CD4-positive, alpha-beta T cell treated with Interleukin-17A for 4 hours (primary cell): ENCODE data around the gene TMUB1.

Source experiments
- DNase-seq: peaks from one replicate; pipeline ENCODE4 v3.0.0-alpha.2; 2020; ENCODE audit warnings: mixed read lengths

The TMUB1 gene

DNA sequence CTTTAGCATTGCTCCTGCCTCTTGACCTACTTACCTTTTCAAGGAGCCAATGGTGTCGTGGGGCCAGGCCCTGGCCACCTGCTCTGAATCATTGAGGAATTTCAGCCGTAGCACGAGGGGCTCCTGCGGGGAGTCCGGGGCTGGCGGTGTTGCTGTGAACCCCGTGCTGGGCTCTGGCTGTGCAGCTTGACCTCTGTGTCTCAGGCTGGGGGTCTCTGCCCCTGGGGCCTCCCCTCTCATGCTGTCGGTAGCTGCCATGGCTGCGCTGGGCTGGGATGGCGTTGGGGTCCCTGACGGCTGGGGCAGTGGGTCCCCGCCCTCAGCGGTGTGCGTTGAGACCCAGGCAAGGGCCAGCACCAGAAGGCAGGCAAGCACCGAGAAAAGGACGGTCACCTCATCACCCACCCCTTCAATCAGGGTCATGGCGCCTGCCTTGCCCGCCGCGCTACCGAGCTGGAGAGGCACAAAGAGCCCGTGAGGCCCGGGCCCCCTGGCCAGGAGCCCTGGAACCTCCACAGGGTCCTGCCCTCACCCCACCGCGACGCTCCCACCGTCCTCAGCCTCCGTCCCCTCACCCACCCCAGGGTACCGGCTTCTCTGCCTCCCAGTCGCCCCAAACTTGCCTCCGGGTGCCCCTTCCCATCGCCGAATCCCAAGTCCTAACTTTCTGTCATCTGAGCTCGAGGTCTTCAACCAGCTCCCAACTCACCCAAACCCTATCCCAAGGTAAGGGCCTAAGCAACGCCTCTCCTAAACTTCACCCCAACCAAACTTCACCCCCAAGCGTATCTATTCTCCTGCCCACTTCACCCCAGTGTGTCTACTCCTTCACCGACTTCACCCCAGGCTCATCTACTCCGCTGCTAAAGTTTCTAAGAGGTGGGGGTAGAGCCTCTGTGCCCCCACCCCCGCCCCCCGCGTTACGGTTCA is 887 bp downstream of the TMUB1 start:
- DNase-seq, result no peak

DNA sequence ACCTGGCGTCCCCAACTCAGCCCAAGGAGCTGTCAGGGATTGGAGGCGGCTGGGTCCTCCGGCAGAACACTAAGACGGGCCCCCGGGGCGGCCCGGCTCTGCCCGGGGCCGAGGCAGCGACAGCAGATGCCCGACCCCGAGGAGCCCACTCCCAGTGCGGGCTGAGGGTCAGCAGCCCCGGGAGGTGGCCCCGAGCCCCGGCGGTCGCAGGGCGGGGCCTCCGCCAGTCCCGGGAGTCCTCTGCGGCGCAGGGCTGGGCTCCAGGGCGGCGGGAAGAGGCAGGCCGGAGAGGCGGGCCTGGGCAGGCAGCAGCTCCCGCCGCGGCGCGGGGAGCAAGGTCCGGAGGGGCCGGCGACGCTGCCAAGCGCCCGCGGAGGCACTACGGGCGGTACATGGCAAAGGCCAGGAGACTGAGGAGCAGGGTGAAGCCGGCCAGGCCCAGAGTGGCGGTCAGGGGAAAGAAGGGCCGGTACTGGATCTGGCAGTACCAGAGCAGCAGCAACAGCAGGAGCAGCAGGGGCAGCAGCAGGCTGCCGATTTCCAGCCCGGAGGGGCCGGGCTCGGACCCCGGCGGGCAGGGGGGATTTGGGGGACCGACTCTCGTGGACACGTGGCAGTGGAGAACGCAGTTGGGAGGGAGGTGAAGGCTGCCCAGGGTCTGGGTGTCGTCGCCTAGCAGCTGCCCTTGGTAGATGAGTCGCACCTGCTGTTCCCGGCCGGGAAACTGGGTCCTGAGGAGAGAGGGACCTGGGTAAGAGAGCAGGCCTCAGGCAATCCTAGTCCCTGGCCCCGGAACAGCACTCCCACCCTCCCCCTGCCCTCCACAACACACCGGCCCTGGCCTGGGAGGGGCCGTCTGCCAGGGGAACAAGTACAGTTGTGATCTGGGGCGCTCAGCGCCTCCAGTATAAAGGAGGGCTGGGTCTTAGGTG is 1.9 kb downstream of the TMUB1 start:
- no peak for DNase-seq

DNA sequence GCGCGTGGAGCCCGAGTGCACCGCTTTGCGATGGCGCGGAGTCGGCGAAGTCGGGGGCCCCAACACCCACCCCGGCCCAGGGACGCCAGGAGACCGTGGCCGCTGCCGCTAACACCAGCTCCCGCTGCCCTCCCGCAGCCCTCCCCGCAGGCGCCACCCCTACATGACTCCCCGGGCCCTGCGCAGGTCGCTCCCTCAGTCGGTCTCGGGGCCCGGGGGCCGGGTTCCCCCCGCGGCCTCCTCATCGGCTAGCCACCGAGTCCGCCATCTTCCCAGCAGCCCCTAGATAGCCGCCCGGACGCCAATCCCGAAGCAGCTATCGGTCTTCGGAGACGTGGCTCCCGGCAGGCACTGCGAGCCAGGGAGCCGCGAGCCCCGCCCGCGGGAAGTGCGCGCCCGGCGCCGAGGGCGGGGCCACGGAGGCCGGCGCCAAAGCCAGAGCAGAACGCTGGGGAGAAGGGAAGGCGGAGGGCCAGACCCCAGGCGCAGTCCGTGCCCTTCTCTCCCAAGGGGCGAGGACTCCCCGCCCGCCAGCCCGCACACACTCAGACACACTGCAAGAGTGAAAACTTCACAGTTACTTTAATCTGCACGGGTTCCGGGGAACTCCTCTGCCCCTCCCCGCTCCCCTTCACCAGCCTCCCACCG is 2.6 kb downstream of the TMUB1 start, which contains the start of gene FASTK:
TSS of gene FASTK (minus strand) at position 288 of the 648 bp plus-strand sequence. CDS start at position 245, 43 bp downstream.
- peak; percentile 88 for DNase-seq

DNA sequence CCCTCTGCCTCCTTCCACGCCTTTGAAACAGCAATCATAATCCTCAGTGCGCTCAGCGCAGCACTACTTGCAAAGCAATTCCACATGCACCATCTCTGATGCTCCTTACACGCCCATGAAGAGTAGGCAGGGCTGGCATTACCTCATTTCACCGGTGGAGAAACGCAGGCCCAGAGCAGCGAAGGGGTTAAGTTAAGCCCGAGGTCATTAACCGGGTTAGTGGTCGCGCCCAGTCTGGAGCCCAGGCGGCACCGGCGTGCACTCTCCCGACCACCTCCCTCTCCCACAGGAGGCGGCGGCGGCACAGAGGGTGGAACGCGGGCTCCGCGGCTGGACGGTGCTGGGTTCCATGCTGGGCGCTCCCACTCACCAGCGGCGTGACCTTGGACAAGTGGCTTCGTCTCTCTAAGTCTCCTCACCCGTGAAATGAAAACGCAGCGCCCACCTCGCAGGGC is 3.2 kb downstream of the TMUB1 start:
- peak; percentile 25 for DNase-seq

DNA sequence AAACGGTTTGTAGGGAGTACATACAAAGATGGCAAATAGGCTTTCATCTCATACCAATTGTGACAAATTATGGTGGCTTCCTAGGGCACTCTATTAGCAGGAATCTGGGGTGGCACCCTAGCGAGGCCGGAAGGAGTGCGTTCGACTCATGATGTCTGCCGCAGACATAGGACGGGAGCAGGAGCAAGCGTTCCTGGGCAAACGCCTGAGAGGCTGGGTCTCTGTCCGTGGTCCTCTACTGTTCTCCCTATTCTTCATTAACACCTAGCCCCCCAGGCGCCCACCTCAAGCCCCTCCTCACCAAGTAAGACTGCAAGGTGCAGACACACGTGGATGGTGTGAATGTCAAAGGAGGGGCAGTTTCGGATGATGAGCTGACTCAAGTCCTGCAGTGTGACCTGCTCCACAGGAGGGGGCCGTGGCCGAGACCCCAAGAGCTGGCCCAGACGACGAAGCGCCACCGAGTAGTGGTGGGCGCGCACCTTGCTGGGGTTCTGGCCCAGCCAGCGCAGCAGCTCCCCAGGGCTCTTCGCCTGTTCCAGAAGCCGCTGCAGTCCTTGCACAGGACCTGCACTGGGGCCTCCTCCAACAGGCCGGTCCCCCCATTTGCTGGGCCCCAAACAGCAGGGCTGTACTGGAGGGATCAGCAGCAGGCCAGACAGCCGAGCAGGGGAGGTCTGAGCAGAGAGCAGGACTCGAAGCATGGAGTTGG is 3.9 kb downstream of the TMUB1 start:
- no peak for DNase-seq

DNA sequence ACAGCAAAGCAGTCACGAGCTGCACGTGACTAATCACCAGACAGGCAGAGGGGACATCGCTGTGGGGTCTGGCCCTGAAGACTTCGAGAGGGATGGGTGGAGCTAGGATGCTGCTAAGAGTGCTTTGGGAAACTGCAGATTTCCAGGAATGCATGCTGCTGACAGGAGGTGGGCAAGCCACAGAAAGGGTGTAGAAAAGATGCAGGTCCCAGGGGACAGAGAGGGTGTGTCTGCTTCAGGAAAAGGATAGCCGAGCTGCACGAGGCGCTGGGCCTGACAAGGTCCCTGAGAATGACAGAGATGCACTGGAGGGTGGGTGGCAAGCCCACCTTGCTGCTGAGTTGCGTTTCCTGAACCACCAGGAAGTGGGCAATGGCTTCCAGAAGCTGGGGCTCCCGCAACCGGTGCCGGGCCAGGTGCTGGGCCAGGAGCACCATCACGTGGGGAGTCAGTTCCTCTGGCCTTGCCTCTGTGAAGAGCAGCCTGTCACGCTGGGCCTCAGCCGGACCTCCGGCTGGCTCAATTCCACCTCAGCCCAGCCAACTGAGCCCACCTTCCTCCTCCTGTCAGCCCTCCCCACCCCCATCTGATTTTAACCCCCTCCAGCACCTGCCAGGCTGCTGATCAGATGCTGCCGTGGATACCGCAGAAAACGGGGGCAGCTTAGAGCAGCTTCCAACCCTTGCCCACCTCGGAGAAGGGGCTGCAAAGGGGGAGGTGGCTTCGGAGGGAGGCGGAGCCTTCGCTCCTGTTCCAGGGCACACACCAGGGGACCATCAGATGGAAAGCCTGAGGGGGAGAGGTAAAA is 4.9 kb downstream of the TMUB1 start:
- DNase-seq, result no peak

DNA sequence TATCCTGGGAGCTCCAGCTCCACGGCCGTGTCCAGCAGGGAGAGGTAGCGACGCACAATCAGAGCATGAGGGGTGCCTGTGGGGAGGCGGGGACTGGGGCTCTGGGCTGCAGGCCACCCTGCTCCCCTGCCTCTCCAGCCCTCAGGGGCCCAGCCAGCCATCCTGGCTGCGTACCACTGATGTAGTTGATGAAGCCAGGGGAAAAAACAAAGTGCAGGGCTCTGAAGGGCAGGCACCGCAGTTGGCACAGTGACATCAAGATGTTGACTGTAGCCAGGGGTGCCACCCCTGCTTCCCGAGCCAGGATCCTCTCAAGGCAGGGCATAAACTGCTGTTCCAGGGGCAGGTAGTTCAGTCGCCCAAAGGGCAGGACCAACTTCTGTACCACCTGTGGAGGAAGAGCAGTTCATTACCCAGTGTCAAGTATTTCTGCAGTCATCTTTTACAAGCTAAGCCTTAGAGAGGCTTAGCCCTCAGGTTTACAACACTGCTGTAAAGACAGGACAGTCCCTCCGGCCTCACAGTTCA is 5.5 kb downstream of the TMUB1 start:
- DNase-seq, result no peak

DNA sequence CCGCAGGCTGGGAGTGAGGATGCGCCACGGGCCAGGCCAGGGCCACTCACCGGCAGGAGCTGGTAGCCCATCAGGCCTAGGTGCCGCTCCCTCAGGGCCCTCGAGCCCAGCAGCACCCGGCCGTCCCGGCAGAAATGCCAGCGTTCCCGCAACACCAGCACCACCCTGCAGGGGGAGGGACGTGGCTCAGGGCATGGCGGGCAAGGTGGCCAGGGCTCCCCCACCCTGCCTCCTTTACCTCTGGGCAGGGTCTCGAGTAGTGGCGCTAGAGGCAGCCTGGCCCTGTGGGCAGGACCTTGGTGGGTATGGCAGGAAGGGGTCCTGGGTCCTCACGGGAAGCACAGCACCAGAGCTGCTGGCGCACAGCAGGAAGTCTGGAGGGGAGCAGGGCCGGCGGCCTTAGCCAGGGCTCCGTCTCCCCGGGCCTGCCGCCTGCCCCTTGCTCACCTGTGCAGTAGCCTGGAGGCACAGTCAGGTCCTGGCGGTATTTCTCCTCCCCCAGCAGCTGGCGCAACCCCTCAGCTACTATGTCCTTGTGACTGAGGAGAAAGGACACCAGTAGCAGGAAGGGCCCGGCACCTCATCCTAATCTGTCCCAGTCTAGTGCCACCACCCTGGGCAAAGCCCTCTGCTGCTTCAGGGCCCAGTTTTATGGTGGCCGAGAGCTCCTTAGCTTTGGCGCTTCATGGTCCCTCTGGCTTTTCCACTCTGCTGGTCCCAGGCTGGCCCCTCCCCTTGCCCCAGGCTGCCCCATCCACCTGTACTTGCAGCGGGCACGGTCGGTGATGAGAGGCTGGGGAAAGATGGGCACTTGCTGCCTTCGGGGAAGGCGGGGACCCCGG is 6.2 kb downstream of the TMUB1 start:
- DNase-seq, result no peak

DNA sequence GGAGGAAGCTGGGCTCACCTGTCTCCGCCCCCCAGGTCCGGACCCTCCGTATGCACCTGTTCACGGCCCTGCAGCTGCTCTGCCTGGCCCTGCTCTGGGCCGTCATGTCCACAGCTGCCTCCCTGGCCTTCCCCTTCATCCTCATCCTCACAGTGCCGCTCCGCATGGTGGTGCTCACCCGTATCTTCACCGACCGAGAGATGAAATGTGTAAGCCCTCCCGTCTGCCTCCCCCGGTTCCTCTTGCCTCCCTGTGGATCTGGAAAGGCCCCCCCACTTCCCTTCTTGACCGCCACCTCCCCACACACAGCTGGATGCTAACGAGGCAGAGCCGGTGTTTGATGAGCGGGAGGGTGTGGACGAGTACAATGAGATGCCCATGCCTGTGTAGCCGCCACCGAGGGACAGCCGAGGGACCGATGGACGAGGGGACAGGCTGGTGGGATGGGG is 7.3 kb downstream of the TMUB1 start:
- no peak for DNase-seq

DNA sequence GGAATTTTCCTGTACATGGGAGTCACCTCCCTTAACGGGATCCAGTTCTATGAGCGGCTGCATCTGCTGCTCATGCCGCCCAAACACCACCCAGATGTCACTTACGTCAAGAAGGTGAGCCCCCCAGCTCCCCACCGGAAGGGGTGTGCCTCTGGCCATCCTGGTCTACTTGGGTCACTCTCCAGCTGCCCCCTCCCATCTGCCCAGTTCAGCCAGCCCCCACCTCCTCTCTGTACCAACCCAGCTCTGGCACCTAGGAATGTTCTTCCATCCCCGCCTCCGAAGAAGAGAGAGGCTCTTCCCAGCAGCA is 7.7 kb downstream of the TMUB1 start:
- no peak for DNase-seq

DNA sequence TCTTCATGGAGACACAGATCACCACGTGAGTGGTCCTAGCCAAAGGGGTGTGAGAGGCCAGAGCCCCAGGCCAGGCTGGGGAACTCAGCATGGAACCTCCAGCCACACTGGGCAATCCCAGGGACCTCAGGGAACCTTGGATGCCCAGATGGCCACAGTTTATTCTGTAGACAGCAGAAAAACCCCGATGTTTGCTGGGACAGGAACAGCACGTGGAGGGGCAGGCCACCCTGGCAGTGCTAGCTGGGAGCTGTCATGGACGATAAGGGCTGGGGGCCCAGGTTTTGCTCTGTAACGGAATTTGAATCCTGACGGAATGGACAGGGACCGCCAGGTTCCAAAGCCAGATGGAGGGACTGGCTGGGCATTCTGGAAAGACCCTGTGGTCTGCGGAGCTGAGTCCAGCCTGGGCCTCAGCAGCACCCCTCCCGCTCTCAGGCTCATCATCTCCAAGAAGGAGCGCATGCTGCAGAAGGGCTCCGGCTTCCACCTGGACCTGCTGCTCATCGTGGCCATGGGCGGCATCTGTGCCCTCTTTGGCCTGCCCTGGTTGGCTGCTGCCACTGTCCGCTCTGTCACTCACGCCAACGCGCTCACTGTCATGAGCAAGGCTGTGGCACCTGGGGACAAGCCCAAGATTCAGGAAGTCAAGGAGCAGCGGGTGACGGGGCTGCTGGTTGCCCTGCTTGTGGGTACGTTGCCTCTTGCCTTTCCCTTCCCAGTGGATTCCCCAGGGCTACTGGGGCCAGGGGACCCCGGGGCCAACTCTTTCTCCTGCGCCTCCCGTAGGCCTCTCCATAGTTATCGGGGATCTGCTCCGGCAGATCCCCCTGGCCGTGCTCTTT is 8.3 kb downstream of the TMUB1 start:
- no peak for DNase-seq

DNA sequence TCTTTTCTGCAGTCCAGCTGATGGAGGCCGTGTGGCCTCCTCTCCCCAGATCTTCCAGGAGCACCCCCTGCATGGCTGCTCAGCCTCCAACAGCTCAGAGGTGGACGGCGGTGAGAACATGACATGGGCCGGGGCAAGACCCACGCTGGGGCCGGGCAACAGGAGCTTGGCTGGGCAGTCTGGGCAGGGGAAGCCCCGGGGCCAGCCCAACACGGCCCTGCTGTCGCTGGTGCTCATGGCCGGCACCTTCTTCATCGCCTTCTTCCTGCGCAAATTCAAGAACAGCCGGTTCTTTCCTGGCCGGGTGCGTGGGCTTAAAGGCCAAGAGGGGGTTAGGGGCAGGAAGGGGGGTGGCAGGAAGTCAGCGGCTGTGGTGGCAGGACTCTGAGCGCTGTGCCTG is 9.3 kb downstream of the TMUB1 start:
- DNase-seq, result no peak

DNA sequence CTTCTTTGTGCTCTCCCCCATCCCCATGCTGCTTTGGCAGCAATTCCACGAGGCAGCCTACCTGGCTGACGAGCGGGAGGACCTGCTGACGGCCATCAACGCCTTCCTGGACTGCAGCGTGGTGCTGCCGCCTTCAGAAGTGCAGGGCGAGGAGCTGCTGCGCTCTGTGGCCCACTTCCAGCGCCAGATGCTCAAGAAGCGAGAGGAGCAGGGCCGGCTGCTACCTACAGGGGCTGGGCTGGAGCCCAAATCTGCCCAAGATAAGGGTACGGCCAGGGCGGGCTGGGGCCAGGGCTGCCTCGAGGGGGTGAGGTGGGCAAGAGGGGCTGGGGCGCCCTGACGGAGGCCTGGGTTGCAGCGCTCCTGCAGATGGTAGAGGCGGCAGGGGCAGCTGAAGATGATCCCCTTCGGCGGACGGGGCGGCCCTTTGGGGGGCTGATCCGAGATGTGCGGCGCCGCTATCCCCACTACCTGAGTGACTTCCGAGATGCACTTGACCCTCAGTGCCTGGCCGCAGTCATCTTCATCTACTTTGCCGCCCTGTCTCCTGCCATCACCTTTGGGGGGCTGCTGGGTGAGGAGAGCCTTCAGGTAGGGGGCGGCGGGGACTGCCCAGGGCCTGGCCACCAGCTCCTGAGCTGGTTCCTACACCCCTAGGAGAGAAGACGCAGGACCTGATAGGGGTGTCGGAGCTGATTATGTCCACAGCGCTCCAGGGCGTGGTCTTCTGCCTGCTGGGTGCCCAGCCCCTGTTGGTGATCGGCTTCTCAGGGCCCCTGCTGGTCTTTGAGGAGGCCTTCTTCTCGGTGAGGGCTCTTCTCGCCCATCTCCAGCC is 12.0 kb downstream of the TMUB1 start:
- DNase-seq, result no peak

DNA sequence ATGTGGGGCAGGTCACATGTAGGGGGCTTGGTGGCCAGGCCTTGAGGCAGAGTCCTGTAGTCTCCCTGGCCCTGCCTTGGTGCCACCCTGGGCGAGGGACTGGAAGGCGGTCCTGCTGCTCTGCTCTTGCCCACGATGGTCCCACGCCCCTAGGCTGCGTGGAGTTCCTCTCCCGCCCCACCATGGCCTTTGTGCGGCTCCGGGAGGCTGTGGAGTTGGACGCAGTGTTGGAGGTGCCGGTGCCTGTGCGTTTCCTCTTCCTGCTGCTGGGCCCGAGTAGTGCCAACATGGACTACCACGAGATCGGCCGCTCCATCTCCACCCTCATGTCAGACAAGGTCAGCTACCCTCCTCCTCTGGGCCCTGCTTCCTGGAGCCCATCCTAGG is 12.7 kb downstream of the TMUB1 start:
- DNase-seq, result no peak

DNA sequence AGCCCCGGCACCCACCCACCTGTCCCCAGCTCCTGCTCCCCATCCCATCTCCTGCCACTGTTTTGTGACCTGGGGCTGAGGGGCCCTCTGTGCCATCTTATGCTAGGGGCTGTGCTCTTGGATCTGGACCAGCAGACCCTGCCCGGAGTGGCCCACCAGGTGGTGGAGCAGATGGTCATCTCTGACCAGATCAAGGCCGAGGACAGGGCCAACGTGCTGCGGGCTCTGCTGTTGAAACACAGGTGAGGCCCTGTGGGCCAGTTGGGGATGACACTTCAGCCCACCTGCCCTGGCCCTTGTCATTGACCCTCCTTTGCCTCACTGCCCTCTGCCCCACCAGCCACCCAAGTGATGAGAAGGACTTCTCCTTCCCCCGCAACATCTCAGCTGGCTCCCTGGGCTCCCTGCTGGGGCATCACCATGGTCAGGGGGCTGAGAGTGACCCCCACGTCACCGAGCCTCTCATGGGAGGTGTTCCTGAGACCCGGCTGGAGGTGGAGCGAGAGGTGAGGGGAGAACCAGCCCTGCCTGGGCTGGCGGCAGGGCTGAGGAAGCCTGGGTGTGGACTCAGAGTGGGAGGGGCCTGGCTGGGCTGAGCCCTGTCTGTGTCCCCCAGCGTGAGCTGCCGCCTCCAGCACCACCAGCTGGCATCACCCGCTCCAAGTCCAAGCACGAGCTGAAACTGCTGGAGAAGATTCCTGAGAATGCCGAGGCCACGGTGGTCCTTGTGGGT is 13.3 kb downstream of the TMUB1 start:
- DNase-seq, result no peak

DNA sequence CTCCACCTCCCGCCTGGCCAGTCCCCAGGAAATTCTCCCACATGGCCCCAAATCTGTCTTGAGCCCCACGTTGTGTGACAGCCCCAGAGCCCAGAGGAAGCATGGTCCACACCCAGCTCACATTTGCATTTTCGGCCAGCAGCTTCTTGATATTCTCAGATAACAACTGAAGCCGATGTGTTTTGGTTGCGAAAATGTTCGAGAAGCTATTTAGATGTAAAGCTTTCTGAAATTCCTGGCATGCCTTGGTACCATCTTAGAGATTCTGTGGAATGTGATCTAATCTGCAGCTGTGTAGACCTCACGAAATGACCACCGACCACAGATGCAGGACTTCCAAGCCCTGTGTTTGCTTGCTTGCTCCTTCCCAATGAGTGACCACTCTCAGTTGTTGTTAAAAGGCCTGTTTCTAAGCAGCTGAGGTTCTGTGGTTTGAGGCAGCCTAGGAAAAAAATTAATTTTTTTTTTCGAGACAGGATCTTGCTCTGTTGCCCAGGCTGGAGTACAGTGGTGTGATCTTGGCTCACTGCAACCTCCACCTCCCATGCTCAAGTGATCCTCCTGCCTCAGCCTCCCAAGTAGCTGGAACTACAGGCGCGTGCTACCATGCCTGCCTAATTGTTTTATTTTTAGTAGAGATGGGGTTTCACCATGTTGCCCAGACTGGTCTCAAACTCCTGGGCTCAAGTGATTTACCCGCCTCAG is 15.1 kb downstream of the TMUB1 start:
- no peak for DNase-seq
